Stimulated activated CD4-positive, alpha-beta T cell treated with anti-CD3 and anti-CD28 coated beads, Interleukin-4, amount 100 ng/mL, for 4 hours (primary cell): ENCODE results near the gene TARP.

Experiments
- DNase-seq, 2 experiments: peaks; one replicate each; pipeline ENCODE4 v3.0.0-alpha.2; 2020

TARP gene

DNA sequence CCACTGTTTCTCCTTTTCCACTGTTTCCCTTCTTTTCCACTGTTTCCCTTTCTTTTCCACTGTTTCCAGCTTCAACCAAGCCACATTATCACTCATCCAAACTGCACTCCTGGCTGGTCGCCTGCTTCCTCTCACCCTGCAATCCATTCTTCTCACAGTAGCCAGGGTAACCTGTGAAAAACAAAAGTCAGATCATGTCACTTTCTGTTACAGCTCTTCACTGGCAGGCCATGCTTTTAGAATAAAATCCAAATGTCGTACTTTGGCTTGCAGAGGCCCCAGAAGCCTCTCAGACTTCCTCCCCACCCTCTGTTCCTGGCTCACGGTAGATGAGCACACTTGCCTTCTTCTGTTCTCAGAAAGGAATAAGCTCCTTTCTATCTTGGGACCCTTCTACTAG lies 61.5 kb downstream of the TARP start:
- no peak for DNase-seq

DNA sequence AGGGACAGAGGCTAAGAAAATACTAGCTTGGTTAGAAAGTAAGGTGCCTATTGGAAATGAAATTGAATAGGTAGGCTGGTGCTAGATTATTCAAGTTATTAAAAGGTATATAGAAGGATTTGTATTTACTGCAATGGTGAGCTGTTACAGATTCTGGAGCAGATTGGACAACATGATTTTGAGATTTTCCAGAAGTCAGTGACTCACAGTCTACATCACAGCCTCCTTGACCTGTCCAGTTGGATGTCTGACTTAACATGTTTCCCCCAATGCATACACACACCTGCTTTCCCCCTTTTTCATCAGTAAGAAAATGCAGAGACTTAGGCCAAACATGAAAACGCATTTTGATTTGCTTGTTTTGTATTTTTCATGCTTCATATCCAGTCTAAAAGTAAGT lies 62.0 kb downstream of the TARP start:
- DNase-seq, result no peak
